Fibroblast of the aortic adventitia (primary cell): Measurements from ENCODE around the gene ACYP2. TPM values are rescaled to one million over a fixed set of nuclear protein-coding genes. Genes with fewer than 3 reads are reported as not detected.
"Not testable (repeated sequence)": the region's sequence is repeated elsewhere in the genome, so short reads cannot be mapped to it uniquely, and the experiment has no call there.

ENCODE experiments used
- DNase-seq: peaks from one replicate; pipeline ENCODE4 v3.0.0-alpha.2; 2010; ENCODE audit warnings: low read depth
- H3K4me3 ChIP-seq: 2 replicates; pipeline ENCODE4 v1.5.1; 2011; ENCODE audit warnings: low read depth, mild to moderate bottlenecking, control low read depth, low read length, moderate library complexity
- CTCF ChIP-seq: IDR thresholded peaks from 2 replicates; pipeline ENCODE4 v1.5.1; 2011; ENCODE audit warnings: mild to moderate bottlenecking, low read length, control low read depth, inconsistent platforms; ENCODE audit not compliant: insufficient read depth
- total RNA-seq: library from RNA; depleted of rRNA; stranded (reverse); fragments of >200 nt; gene quantifications from 2 replicates; pipeline ENCODE4 v1.2.3, GENCODE V29; 2012; ENCODE audit warnings: low replicate concordance

ACYP2 gene
- total RNA-seq, 1 donor: 11.5 TPM

- DNase-seq: no peak
- H3K4me3 ChIP-seq: no peak overlapping the region
- TF ChIP-seq CTCF: no peak
Observed at GRCh38 chr2:54085069-54085468, 30.3 kb upstream of the ACYP2 start.

- no peak for DNase-seq
- TF ChIP-seq CTCF: no peak
- H3K4me3 ChIP-seq: no peak overlapping the region
Observed at GRCh38 chr2:54086157-54086556, 29.3 kb upstream of the ACYP2 start.

GRCh38 chr2:54088191-54088634 lies 27.2 kb upstream of the ACYP2 start:
- TF ChIP-seq CTCF: no peak
- DNase-seq: peak; percentile 60
- no peak overlapping the region for H3K4me3 ChIP-seq

GRCh38 chr2:54088719-54089118 lies 26.7 kb upstream of the ACYP2 start:
- DNase-seq: no peak
- no peak overlapping the region for H3K4me3 ChIP-seq
- TF ChIP-seq CTCF: no peak

GRCh38 chr2:54090521-54091117 lies 24.8 kb upstream of the ACYP2 start:
- H3K4me3 ChIP-seq: no peak overlapping the region
- no peak for TF ChIP-seq CTCF
- DNase-seq: no peak

- TF ChIP-seq CTCF: no peak
- no peak overlapping the region for H3K4me3 ChIP-seq
- no peak for DNase-seq
Observed at GRCh38 chr2:54092940-54093339, 22.5 kb upstream of the ACYP2 start.

- not testable (repeated sequence) for DNase-seq, H3K4me3 ChIP-seq
Observed at GRCh38 chr2:54095406-54095805, 20.0 kb upstream of the ACYP2 start.

GRCh38 chr2:54096141-54096540 lies 19.3 kb upstream of the ACYP2 start:
- not testable (repeated sequence) for DNase-seq, H3K4me3 ChIP-seq
